ENCODE measurements around the gene OPCML. TPM values are rescaled to one million over a fixed set of nuclear protein-coding genes. Genes with fewer than 3 reads are reported as not detected.

OPCML gene
- total RNA-seq, 1 experiment from 2014 or later = 0.94 TPM

- H3K27me3 ChIP-seq (ENCODE audit: insufficient read depth, low read length) = no peaks in the 10 kb centered on the region
- no peaks in the 10 kb centered on the region for H3K79me2 ChIP-seq (ENCODE audit: insufficient read depth, low read length)
- no peak overlapping the region for H3K18ac ChIP-seq (ENCODE audit: insufficient read length, low read depth, low read length)
- H2AFZ ChIP-seq (ENCODE audit: low read length) = no peak overlapping the region
- no peak overlapping the region for H3K27ac ChIP-seq (ENCODE audit: insufficient read length, low read depth, low read length)
- no peak overlapping the region for H3K9ac ChIP-seq (ENCODE audit: extremely low read depth, insufficient read length, low read length)
- Mint-ChIP-seq H3K36me3 (ENCODE audit: insufficient read depth in 1 of 3, low read depth in 3 of 3) (peaks cover 0 to 6% (median 1%) of the 10 kb centered on the region in 3 experiments; a peak in 2 of 7 replicates), H3K27ac (no peak overlapping the region), H3K4me1 (peaks cover 5 to 12% of the 10 kb centered on the region in 2 experiments; a peak in 3 of 4 replicates), H3K9me3 (no peaks in the 10 kb centered on the region), H3K27me3 (ENCODE audit: low read depth) (peaks cover 1% of the 10 kb centered on the region; the same call in 1 of the 2 replicates), H3K4me3 (no peak overlapping the region)
- H3K23ac ChIP-seq (ENCODE audit: insufficient read length, low read depth, low read length) = no peak overlapping the region
- DNase-seq = no peak
- H3K79me1 ChIP-seq (ENCODE audit: insufficient read depth, low read depth, low read length, poor library complexity, severe bottlenecking) = no peaks in the 10 kb centered on the region
- no peak overlapping the region for H2BK5ac ChIP-seq (ENCODE audit: insufficient read length, low read length)
- no peaks in the 10 kb centered on the region for H3K4me1 ChIP-seq (ENCODE audit: insufficient read depth, low read length)
- no peak overlapping the region for H3T11ph ChIP-seq (ENCODE audit: low read length)
- H4K5ac ChIP-seq (ENCODE audit: insufficient read length, low read depth, low read length) = no peak overlapping the region
- H3K4me2 ChIP-seq (ENCODE audit: insufficient read depth, insufficient read length, low read length) = no peak overlapping the region
- H3K56ac ChIP-seq (ENCODE audit: insufficient read length, low read depth, low read length) = no peak overlapping the region
- H3K4ac ChIP-seq (ENCODE audit: low read depth, low read length) = no peak overlapping the region
- no peak for TF ChIP-seq CTCF (conservative IDR thresholded peaks at IDR 0.05)
- no peak overlapping the region for H2BK12ac ChIP-seq (ENCODE audit: insufficient read length, low read depth, low read length)
- H2BK120ac ChIP-seq (ENCODE audit: low read depth, low read length, poor library complexity, severe bottlenecking) = no peak overlapping the region
- no peaks in the 10 kb centered on the region for H4K20me1 ChIP-seq (ENCODE audit: control insufficient read depth, insufficient read depth, insufficient read length)
- WGBS (ENCODE audit: extremely low coverage, insufficient read length, low lambda C conversion rate) = no CpG with 5 or more reads among the region's 3 CpGs
- H4K91ac ChIP-seq (ENCODE audit: insufficient read length, low read depth, low read length) = no peak overlapping the region
- H2BK15ac ChIP-seq (ENCODE audit: low read depth, low read length) = no peak overlapping the region
- no peak overlapping the region for H3K14ac ChIP-seq (ENCODE audit: insufficient read depth, low read length)
- no peak overlapping the region for H2BK20ac ChIP-seq (ENCODE audit: low read depth, low read length, poor library complexity, severe bottlenecking)
- H2AK5ac ChIP-seq (ENCODE audit: insufficient read length, low read length) = no peak overlapping the region
- H3K23me2 ChIP-seq (ENCODE audit: insufficient read length, low read depth, low read length, poor library complexity, severe bottlenecking) = no peaks in the 10 kb centered on the region
- no peaks in the 10 kb centered on the region for H3K9me3 ChIP-seq (ENCODE audit: control insufficient read depth, low read depth, low read length)
- no peak overlapping the region for H4K8ac ChIP-seq (replicated peaks; ENCODE audit: insufficient read length, low read depth, low read length)
Observed at GRCh38 chr11:133408402-133408801, 123.9 kb downstream of the OPCML start.

Measured in H9 (cell line).